HS-27A (cell line): ENCODE data around the gene FLT3LG.

ENCODE experiments used
- DNase-seq: peaks from one replicate; pipeline ENCODE4 v3.0.0-alpha.2; 2012; ENCODE audit warnings: low read depth, missing footprints

Gene FLT3LG

DNA sequence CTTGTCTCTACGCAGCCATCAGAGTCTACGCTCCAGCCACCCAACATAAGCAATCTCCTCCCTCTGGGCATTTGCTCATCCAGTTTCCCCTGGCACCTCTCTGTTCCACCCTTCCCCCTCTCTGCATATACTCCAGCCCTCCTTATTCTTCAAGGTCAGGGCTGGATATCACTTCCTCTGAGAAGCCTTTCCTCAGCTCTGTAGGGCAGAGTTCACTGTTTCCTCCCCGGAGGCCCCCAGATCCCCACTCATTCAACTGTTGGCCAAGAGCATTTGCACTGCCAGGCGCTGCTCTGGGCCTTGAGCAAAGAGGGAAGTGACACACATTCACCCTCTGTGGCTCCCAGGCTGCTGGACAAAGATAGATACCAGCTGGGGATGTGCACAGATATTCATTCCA, 41.8 kb downstream of the FLT3LG start:
- no peak for DNase-seq

DNA sequence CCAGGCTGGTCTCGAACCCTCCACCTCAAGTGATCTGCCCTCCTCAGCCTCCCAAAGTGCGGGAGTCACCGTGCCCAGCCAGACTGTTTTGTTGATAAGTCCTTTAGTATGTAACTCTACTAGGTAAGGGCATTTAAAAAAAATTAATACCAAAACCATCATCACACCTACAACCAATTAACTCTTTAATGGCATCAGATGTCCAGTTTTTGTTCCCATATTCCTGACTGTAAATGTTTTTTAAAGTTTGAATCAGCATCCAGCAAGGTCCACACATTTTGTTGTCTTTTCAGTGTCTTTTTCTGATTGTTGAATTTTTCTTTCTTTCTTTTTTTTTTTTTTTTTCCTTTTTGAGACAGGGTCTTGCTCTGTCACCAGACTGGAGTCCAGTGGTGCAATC, 44.0 kb downstream of the FLT3LG start:
- no peak for DNase-seq

DNA sequence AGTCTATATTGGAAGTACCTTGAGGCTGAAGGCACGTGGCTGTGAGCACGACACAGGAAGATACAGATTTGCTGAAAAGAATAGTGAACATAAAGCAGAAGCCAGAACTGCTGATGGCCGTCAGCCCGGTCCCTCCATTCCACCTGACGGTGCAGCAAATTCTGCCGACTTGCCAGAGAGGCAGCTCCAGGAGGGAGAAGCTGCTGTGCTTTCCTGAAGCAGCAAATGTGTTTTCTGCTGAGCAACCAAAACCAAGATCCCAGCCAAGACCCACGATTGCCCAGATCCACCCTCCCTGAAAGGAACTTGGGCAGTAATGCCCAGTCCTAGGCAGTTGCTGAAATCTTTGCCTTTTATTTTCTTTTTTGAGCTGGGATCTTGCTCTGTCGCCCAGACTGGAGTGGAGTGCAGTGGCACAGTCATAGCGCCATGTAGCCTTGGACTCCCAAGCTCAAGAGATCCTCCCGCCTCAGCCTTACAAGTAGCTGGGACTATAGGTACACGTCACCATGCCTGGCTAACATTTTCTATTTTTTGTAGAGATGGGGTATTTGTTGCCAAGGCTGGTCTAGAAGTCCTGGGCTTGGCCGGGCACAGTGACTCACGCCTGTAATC, 46.8 kb downstream of the FLT3LG start:
- DNase-seq, result no peak

DNA sequence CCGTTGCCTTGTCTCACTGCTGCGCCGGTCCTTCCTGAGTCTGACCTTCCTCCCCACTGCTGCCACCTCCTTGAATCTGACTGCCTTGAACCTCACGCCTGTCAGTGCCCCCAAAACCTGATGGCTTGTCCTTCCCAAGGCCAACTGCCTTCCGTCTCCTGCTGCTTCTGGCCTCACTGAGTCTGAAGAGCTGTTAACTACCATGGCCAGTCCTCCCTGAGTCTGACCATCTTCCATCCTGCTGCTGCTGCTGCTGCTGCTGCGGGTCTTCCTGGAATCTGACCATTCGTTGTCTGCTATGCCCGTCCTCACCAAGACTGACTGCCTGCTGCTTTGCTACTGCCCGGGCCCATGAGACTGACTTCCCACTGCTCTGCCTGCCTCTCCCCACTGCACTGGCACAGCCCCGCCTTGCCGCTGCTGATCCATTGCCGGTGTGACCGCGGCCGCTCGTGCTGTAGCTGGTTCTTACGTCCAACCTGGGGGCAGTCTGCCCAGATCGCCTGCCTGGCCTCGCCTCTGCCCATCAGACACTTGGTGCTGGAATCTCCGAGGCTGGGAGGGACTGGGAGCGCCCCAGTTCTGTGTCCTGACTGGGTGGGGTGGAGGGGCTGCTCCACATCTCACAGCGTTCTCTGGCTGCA, 50.9 kb downstream of the FLT3LG start:
- no peak for DNase-seq

DNA sequence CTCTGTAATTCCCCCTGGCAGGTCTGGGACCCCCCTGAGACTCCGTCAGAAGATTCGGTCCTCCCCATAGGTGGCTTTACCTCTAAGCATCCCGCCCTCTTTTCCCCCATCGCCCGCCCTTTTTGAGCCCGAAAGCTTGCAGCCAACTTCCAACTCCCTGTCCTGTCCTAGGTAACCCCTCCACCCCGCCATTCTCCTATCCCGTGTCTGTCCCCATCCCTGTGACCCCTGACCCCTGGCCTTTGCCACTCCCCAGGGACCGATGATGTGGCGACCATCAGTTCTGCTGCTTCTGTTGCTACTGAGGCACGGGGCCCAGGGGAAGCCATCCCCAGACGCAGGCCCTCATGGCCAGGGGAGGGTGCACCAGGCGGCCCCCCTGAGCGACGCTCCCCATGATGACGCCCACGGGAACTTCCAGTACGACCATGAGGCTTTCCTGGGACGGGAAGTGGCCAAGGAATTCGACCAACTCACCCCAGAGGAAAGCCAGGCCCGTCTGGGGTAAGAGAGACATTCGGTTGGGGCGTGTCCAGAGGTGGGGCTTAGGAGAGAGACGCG, 54.3 kb downstream of the FLT3LG start:
- peak; percentile 20 for DNase-seq

DNA sequence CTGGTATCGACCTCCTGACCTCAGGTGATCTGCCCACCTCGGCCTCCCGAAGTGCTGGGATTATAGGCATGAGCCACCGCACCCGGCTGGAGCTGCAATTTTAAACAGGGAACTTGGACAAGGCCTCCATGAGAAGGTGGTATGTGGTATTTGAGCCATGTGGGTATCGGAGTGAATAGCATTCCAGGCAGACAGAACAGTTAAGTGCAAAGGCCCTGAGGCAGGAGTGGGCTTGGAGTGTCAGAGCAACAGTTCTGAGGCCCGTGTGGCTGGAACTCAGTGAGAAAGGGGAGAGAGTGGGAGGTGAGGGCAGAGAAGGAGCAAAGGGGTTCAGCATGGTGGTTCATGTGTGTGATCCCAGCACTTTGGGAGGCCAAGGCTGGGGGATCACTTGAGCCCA, 56.7 kb downstream of the FLT3LG start:
- no peak for DNase-seq

DNA sequence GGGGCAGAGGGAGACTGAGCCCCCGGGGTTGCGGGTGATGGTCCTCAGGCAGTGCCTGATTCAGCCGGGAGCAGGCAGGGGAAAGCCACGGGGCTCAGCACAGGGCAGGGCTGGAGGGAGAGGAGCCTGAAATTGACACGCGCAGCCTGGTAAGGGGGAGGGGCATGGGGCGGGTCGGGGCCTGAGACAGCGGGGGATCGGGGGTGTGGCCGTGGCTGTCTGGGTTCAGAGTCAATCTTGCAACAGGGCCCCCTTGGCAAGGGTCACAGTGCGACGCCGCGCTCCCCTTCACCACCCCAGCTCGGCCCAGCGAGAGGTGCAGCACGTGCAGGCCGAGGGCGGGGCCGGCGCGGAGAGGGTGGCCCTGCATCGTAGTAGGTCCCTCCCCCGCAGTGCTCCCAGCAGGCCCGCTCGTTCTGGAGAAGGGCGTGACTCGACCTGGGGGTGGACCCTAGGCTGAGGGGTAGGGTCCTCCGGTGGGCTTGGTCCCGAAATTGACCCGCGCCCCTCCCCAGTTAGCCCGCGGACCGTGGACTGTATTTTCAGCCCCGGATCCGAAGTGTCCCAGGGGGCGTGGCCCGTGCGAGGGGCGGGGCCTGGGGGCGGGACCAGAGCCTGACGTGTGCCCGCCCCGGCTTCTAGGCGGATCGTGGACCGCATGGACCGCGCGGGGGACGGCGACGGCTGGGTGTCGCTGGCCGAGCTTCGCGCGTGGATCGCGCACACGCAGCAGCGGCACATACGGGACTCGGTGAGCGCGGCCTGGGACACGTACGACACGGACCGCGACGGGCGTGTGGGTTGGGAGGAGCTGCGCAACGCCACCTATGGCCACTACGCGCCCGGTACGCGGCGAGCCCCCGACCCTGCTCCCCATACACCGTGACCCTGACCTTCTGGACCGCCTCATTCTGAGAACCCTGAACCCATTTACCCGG, 59.8 kb downstream of the FLT3LG start:
- DNase-seq, result no peak

DNA sequence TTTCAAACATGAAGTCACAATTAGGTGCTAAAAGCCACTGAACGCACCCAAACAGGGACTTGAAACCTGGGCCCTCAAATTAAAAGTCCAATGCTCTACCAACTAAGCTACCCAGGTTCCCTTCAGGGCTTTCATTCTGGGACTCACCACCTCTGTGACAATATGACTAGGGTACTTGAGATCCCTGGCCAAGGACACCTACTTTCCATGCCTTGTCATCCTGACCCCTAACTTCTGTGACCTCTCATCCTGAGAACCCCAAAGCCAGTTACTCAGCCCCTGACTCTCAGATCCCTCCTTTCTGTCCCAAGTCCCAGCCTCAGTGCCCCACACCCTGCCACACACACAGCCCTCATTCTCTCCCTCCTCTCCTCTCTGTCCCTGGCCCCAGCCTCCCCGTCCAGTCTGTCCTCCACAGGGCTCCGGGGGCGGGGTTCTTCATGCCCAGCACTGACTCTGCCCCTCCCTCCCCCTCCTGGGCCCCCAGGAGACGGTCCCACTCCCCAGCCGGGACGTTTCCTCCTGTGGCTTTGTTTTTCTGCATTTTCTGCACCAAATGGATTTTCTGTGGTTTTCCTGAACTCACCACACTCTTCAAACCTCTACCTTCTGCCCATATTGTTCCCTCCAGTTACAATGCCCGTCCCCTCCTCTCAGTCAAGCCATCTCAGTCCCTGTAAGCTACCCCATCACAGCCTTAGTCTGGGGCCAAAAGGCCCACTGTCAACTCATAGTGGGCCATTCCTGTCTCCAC, 60.8 kb downstream of the FLT3LG start:
- DNase-seq, result no peak
